GM12878 (cell line): ENCODE measurements around the gene SNRNP200.

ENCODE experiments used
- BMI1 ChIP-seq: fragments of 450-650 bp; IDR thresholded peaks from 2 replicates; pipeline ENCODE4 v1.6.1; 2016; ENCODE audit warnings: mild to moderate bottlenecking, moderate library complexity, borderline replicate concordance
- CHD1 ChIP-seq: IDR thresholded peaks from 2 replicates; pipeline ENCODE4 v1.6.1; 2012; ENCODE audit warnings: low read depth, low read length, improper control_type of control experiment
- CREB1 ChIP-seq: IDR thresholded peaks from 2 replicates; pipeline ENCODE4 v1.6.1; 2012; ENCODE audit warnings: low read depth, mild to moderate bottlenecking, inconsistent platforms
- DPF2 ChIP-seq: fragments of 450-650 bp; IDR thresholded peaks from 2 replicates; pipeline ENCODE4 v1.6.1; 2017; ENCODE audit warnings: mild to moderate bottlenecking
- EZH2 ChIP-seq: IDR thresholded peaks from 2 replicates; pipeline ENCODE4 v1.6.1; 2012; ENCODE audit warnings: low read depth, mild to moderate bottlenecking, control low read depth, inconsistent platforms, low read length, borderline replicate concordance; ENCODE audit not compliant: control insufficient read depth
- GATAD2B ChIP-seq: fragments of 450-650 bp; conservative IDR thresholded peaks from 2 replicates; pipeline ENCODE4 v1.6.1; 2017; ENCODE audit warnings: low read depth, mild to moderate bottlenecking, moderate library complexity
- POLR2A ChIP-seq: IDR thresholded peaks from 2 replicates; pipeline ENCODE4 v1.6.1; 2011; ENCODE audit warnings: low read depth, mild to moderate bottlenecking, low read length
- SIN3A ChIP-seq: IDR thresholded peaks from 2 replicates; pipeline ENCODE4 v1.6.1; 2012; ENCODE audit warnings: low read depth, low read length, improper control_type of control experiment
- SMC3 ChIP-seq: IDR thresholded peaks from 2 replicates; pipeline ENCODE4 v1.6.1; 2011; ENCODE audit warnings: low read length, improper control_type of control experiment, borderline replicate concordance
- TF ChIP-seq, protein P1 (sequence below): IDR thresholded peaks from 2 replicates; pipeline ENCODE4 v1.6.1; 2012; ENCODE audit warnings: low read length, inconsistent platforms
- TF ChIP-seq, protein P2 (sequence below), 3 experiments: IDR thresholded peaks in 2 of 3; conservative IDR thresholded peaks in 1 of 3; 2 replicates each; pipeline ENCODE4 v1.5.1; 2011; ENCODE audit warnings: low read depth in 3 of 3, low read length in 3 of 3, mild to moderate bottlenecking in 3 of 3, control low read depth in 2 of 3, moderate library complexity in 2 of 3, inconsistent platforms in 1 of 3, mixed read lengths in 1 of 3; ENCODE audit not compliant: control insufficient read depth in 2 of 3, insufficient read depth in 1 of 3; ENCODE audit errors: extremely low read depth in 1 of 3
- TF ChIP-seq, protein P3 (sequence below): IDR thresholded peaks from 2 replicates; pipeline ENCODE4 v1.6.1; 2011; ENCODE audit warnings: borderline replicate concordance, low read depth, mild to moderate bottlenecking, moderate library complexity, mixed read lengths, low read length; ENCODE audit not compliant: insufficient read depth; ENCODE audit errors: extremely low read length

DNA sequence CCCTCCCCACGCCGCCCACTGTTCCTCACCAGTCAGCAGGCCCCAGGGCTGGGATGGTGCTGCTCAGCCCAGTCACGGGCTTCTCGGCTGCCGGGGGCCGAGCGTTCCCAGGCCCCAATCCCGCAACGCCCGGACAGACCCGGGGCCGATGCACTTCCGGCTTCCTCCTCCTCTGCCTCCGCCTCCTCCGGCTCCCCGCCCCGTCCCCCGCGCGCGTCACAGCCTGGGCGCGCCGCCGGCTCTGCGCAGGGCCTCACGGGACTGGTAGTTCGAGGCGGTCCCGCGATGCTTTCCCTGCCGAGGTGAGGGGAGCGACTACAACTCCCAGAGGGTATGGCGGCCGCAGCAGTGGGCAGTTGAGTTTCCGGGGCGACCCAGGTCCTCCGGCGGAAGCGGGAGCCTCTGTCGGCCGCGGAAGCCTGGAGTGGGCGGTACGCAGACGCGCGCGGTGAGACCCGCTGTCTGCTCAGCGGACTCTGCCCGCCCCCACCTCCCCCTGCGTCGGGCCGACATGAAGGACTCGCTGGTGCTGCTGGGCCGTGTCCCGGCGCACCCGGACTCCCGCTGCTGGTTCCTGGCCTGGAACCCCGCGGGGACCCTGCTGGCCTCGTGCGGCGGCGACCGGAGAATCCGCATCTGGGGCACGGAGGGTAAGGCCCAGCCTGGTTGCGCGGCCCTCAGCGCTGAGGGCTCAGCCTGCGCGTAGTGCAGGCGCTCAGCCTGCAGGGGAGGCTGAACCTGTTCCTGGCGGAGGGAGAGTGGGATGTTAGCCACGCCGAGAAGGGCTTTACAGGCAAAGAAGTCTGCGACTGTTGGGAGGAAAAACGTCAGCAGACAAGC lies 39.3 kb downstream of the SNRNP200 start, which contains the start of the genes CIAO1 and TMEM127:
- TF ChIP-seq, protein P1, sequence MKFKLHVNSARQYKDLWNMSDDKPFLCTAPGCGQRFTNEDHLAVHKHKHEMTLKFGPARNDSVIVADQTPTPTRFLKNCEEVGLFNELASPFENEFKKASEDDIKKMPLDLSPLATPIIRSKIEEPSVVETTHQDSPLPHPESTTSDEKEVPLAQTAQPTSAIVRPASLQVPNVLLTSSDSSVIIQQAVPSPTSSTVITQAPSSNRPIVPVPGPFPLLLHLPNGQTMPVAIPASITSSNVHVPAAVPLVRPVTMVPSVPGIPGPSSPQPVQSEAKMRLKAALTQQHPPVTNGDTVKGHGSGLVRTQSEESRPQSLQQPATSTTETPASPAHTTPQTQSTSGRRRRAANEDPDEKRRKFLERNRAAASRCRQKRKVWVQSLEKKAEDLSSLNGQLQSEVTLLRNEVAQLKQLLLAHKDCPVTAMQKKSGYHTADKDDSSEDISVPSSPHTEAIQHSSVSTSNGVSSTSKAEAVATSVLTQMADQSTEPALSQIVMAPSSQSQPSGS, result no peak
- TF ChIP-seq POLR2A, result peak; percentile 92
- TF ChIP-seq, protein P2, sequence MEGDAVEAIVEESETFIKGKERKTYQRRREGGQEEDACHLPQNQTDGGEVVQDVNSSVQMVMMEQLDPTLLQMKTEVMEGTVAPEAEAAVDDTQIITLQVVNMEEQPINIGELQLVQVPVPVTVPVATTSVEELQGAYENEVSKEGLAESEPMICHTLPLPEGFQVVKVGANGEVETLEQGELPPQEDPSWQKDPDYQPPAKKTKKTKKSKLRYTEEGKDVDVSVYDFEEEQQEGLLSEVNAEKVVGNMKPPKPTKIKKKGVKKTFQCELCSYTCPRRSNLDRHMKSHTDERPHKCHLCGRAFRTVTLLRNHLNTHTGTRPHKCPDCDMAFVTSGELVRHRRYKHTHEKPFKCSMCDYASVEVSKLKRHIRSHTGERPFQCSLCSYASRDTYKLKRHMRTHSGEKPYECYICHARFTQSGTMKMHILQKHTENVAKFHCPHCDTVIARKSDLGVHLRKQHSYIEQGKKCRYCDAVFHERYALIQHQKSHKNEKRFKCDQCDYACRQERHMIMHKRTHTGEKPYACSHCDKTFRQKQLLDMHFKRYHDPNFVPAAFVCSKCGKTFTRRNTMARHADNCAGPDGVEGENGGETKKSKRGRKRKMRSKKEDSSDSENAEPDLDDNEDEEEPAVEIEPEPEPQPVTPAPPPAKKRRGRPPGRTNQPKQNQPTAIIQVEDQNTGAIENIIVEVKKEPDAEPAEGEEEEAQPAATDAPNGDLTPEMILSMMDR (IDR thresholded peaks at IDR 0.05 in 2 of 3, conservative IDR thresholded peaks at IDR 0.05 in 1 of 3; ENCODE audit: control insufficient read depth in 2 of 3, extremely low read depth in 1 of 3, insufficient read depth in 1 of 3, low read depth in 3 of 3, low read length in 3 of 3), result peak; percentile 15 to 44 (median 40); a peak in 4 of 6 replicates
- TF ChIP-seq DPF2, result peak; percentile 79
- TF ChIP-seq CHD1, result no peak
- TF ChIP-seq EZH2, result no peak
- TF ChIP-seq, protein P3, sequence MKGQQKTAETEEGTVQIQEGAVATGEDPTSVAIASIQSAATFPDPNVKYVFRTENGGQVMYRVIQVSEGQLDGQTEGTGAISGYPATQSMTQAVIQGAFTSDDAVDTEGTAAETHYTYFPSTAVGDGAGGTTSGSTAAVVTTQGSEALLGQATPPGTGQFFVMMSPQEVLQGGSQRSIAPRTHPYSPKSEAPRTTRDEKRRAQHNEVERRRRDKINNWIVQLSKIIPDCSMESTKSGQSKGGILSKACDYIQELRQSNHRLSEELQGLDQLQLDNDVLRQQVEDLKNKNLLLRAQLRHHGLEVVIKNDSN, result no peak
- no peak for TF ChIP-seq BMI1
- TF ChIP-seq SMC3, result no peak
- TF ChIP-seq GATAD2B, result peak; percentile 75
- no peak for TF ChIP-seq SIN3A
- TF ChIP-seq CREB1, result peak; percentile 98
